ENCODE data around the gene SLC35F6.

SLC35F6 gene

DNA sequence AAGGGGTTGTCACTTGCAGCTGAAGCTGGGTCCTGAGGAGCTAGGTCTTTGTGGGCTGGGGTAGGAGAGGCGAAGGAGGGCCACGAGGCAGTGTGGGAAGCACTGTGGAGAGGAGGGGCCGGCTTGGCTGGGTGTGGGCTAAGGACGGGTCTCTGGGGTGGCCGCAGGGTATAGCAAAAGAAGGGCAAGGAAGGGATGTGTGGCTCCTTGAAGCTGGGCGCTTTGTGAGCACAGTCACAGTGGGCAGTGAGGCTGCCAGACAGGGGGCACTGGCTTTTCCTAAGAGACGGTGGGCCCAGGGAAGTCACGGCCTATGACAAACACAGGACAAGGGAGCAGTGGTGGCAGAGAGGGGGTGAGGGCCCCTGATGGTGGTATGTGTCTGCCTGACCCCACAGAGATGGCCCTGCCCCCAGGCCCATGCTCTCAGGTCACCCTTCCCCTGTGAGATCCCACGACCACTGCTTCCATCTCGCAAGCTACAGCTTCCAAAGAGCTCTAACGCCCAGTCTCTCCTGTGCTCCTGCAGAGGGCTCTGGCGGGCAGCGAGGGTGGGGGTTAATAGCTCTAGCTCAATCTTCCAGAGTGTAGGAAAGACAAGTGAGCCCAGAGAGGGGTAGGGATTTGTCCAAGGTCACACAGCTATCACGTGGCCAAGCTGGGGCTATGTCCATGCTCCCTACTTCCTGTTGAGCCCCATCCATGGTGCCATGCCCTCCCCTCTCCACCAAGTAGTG is 39.1 kb upstream of the SLC35F6 start:
- no peaks in the 10 kb centered on the region for H3K36me3 Mint-ChIP-seq
- H3K9me3 Mint-ChIP-seq, result no peaks in the 10 kb centered on the region
- H3K27me3 Mint-ChIP-seq, result peaks cover 10 to 14% of the 10 kb centered on the region in 2 donors
- no peak overlapping the region for H3K4me3 Mint-ChIP-seq
- peaks cover 0 to 2% of the 10 kb centered on the region in 2 donors for H3K4me1 Mint-ChIP-seq
- DNase-seq (no peak), ATAC-seq (replicated peaks) (no peak)
- no peak overlapping the region for H3K27ac Mint-ChIP-seq

- Mint-ChIP-seq H3K36me3 (no peaks in the 10 kb centered on the region), H3K9me3 (no peaks in the 10 kb centered on the region), H3K27ac (no peak overlapping the region), H3K4me3 (no peak overlapping the region), H3K4me1 (peaks cover 0 to 2% of the 10 kb centered on the region in 2 donors), H3K27me3 (peaks cover 10 to 16% of the 10 kb centered on the region in 2 donors)
- no peak for ATAC-seq (replicated peaks)
- no peak for DNase-seq
Observed at GRCh38 chr2:26725521-26725820, 38.6 kb upstream of the SLC35F6 start.

DNA sequence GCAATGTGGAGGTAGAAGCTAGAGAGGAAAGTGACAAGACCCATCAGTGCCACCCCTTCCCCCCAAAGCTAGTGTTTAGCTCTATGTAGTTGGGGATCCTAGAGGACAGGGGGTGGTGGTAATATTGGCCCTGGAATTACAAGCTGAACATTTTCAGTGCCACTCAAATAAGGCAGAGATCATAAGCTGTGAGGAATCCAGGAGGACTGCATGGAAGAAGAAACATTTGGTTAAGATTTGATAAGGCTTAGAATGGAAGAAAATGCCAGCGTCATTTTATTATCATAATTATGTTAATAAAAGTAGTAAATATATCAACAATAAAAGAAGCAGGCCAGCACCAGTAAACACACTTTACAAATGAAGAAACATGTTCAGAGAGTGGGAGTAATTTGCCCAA is 37.9 kb upstream of the SLC35F6 start:
- peaks cover 0 to 2% of the 10 kb centered on the region in 2 donors for H3K4me1 Mint-ChIP-seq
- ATAC-seq (replicated peaks), result no peak
- H3K36me3 Mint-ChIP-seq, result no peaks in the 10 kb centered on the region
- no peaks in the 10 kb centered on the region for H3K9me3 Mint-ChIP-seq
- H3K27ac Mint-ChIP-seq, result no peak overlapping the region
- DNase-seq, result no peak
- H3K4me3 Mint-ChIP-seq, result no peak overlapping the region
- H3K27me3 Mint-ChIP-seq, result peaks cover 13 to 23% of the 10 kb centered on the region in 2 donors

- peaks cover 0 to 2% of the 10 kb centered on the region in 2 donors for H3K4me1 Mint-ChIP-seq
- peaks cover 13 to 24% of the 10 kb centered on the region in 2 donors for H3K27me3 Mint-ChIP-seq
- H3K36me3 Mint-ChIP-seq, result no peaks in the 10 kb centered on the region
- peak overlapping the region in 1 of 2 donors; percentile 41 for H3K4me3 Mint-ChIP-seq
- DNase-seq (no peak), ATAC-seq (replicated peaks) (peak; percentile 22 to 34)
- no peak overlapping the region for H3K27ac Mint-ChIP-seq
- H3K9me3 Mint-ChIP-seq, result no peaks in the 10 kb centered on the region
Observed at GRCh38 chr2:26727641-26728561, 36.2 kb upstream of the SLC35F6 start.

DNA sequence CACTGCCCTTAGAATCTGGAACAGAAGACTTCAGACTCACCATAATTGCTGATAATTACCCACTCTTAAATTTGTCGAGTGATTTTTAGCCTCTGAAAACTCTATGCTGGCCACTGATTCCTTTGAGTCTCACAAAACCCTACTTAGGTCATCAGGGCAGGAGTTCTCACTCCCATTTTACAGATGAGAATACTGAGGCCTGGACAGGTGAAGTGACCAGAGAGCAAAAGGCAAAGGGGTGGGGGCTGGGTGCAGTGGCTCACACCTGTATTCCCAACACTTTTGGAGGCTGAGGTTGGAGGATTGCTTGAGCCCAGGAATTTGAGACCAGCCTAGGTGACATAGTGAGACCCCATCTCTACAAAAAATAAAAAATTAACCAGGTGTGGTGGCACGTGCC is 34.8 kb upstream of the SLC35F6 start:
- Mint-ChIP-seq H3K4me3 (no peak overlapping the region), H3K36me3 (no peaks in the 10 kb centered on the region), H3K27ac (no peak overlapping the region), H3K4me1 (peaks cover 0 to 2% of the 10 kb centered on the region in 2 donors), H3K9me3 (no peaks in the 10 kb centered on the region), H3K27me3 (peaks cover 19 to 30% of the 10 kb centered on the region in 2 donors)
- ATAC-seq (replicated peaks) (no peak), DNase-seq (no peak)

DNA sequence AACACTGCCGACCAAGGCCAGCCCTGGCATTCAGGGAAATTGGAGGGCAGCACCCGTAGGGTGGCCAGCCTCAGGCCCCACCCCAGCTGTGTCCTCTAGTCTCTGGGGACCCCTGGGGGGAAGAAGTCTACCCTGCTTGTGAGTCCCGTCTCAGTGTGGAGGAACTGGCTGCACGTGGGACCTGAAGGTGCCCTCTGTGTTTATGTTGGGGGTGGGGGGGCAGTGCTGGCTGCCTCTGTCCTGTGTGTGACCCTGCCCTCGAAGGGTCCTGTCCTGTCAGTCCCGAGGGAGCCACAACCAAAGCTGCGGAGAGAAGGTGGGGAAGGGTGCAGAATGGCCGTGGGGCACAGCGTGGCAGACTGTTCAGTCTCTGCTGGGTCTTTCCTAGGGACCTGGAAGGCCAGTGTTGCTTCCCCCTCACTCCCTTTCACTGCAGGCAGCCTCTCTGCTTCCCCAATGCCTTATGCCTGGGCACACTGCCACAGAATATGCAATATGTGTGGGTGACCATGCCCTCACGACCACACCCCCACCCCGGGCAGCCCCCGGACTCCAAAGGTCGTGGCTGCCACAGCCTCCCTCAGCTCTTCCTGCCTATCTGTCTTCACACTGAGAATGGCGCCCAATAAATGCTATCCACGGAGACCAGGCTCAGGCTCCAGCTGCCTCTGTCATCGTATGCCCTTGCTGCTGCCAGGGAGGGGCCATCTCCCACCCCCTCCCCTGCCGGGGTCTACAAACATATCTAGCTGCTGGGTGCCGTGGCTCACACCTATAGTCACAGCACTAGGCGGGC is 33.3 kb upstream of the SLC35F6 start:
- no peak for ATAC-seq (replicated peaks)
- H3K27ac Mint-ChIP-seq, result no peak overlapping the region
- DNase-seq, result no peak
- peaks cover 18 to 30% of the 10 kb centered on the region in 2 donors for H3K27me3 Mint-ChIP-seq
- no peaks in the 10 kb centered on the region for H3K9me3 Mint-ChIP-seq
- peaks cover 0 to 2% of the 10 kb centered on the region in 2 donors for H3K4me1 Mint-ChIP-seq
- no peak overlapping the region for H3K4me3 Mint-ChIP-seq
- no peaks in the 10 kb centered on the region for H3K36me3 Mint-ChIP-seq

GRCh38 chr2:26731714-26732113 is 32.4 kb upstream of the SLC35F6 start:
- Mint-ChIP-seq H3K27ac (no peak overlapping the region), H3K27me3 (peaks cover 13 to 30% of the 10 kb centered on the region in 2 donors), H3K36me3 (no peaks in the 10 kb centered on the region), H3K4me3 (no peak overlapping the region), H3K9me3 (no peaks in the 10 kb centered on the region), H3K4me1 (peaks cover 0 to 2% of the 10 kb centered on the region in 2 donors)
- DNase-seq (no peak), ATAC-seq (replicated peaks) (no peak)

- ATAC-seq (replicated peaks) (no peak), DNase-seq (no peak)
- Mint-ChIP-seq H3K4me3 (no peak overlapping the region), H3K36me3 (no peaks in the 10 kb centered on the region), H3K9me3 (no peaks in the 10 kb centered on the region), H3K27me3 (peaks cover 9 to 36% of the 10 kb centered on the region in 2 donors), H3K27ac (no peak overlapping the region), H3K4me1 (peaks cover 0 to 2% of the 10 kb centered on the region in 2 donors)
Observed at GRCh38 chr2:26732446-26732845, 31.6 kb upstream of the SLC35F6 start.

- H3K9me3 Mint-ChIP-seq, result no peaks in the 10 kb centered on the region
Observed at GRCh38 chr2:26733413-26733812, 30.7 kb upstream of the SLC35F6 start.

DNA sequence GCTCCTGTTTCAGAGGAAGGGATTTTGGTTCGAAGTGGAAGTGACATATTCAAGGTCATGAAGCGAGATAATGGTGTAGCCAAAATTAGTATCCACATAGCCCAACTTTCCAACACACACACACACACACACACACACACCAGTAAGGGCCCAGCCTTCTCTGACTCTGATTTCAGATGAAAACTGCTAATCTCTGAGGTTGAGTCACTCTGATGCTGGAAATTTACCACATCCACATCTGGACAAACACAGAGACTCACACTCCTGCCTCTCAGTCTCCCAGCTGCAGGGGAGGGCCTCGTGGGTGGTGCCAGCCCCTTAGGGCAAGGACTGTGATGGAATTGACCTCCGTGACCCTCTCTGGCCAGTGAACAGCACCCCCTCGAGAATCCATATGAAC is 29.0 kb upstream of the SLC35F6 start:
- Mint-ChIP-seq H3K9me3 (no peaks in the 10 kb centered on the region), H3K27ac (no peak overlapping the region), H3K4me1 (no peaks in the 10 kb centered on the region), H3K36me3 (no peaks in the 10 kb centered on the region), H3K27me3 (peaks cover 16 to 28% of the 10 kb centered on the region in 2 donors), H3K4me3 (no peak overlapping the region)
- DNase-seq, result no peak
- ATAC-seq (replicated peaks), result peak in 1 of 2 donors; percentile 18

More at GRCh38 chr2:26733413-26733812, 30.7 kb upstream of the SLC35F6 start:
- Mint-ChIP-seq H3K27me3 (peaks cover 12 to 33% of the 10 kb centered on the region in 2 donors), H3K27ac (no peak overlapping the region), H3K36me3 (no peaks in the 10 kb centered on the region), H3K4me3 (no peak overlapping the region), H3K4me1 (no peaks in the 10 kb centered on the region)
- DNase-seq (no peak), ATAC-seq (replicated peaks) (no peak)

GRCh38 chr2:26735883-26736588 is 28.0 kb upstream of the SLC35F6 start:
- no peak for ATAC-seq (replicated peaks)
- peaks cover 14 to 21% of the 10 kb centered on the region in 2 donors for H3K27me3 Mint-ChIP-seq
- H3K4me1 Mint-ChIP-seq, result peaks cover 4% of the 10 kb centered on the region in 2 donors
- DNase-seq, result no peak
- H3K36me3 Mint-ChIP-seq, result no peaks in the 10 kb centered on the region
- H3K9me3 Mint-ChIP-seq, result no peaks in the 10 kb centered on the region
- no peak overlapping the region for H3K27ac Mint-ChIP-seq
- no peak overlapping the region for H3K4me3 Mint-ChIP-seq

GRCh38 chr2:26737221-26737620 is 26.9 kb upstream of the SLC35F6 start:
- ATAC-seq (replicated peaks) (no peak), DNase-seq (no peak)
- H3K27ac Mint-ChIP-seq, result no peak overlapping the region
- peaks cover 13 to 18% of the 10 kb centered on the region in 2 donors for H3K27me3 Mint-ChIP-seq
- H3K9me3 Mint-ChIP-seq, result no peaks in the 10 kb centered on the region
- H3K36me3 Mint-ChIP-seq, result no peaks in the 10 kb centered on the region
- no peak overlapping the region for H3K4me3 Mint-ChIP-seq
- peaks cover 8% of the 10 kb centered on the region in 2 donors for H3K4me1 Mint-ChIP-seq

GRCh38 chr2:26738481-26738880 is 25.6 kb upstream of the SLC35F6 start:
- no peak for ATAC-seq (replicated peaks)

DNA sequence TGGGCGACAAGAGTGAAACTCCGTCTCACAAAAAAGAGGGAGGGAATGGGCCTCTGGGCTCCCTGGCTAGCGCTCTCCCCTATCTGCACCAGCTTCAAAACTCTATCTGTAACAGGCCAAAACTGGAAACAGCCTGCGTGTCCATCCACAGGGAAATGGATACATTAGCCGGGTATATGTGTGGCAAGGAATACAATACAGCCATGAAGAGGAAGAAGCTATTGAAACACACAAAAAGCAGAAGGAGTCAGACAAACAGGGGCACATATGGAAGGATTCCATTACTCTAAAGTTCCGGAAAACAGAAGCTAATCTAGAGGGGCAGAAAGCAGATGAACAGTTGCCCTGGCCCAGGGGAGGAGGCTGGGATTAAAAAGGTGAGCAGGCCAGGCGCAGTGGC is 24.6 kb upstream of the SLC35F6 start:
- H3K27me3 Mint-ChIP-seq, result peaks cover 7 to 11% of the 10 kb centered on the region in 2 donors
- peaks cover 8% of the 10 kb centered on the region in 2 donors for H3K4me1 Mint-ChIP-seq
- H3K9me3 Mint-ChIP-seq, result no peaks in the 10 kb centered on the region
- no peaks in the 10 kb centered on the region for H3K36me3 Mint-ChIP-seq
- no peak overlapping the region for H3K27ac Mint-ChIP-seq
- no peak overlapping the region for H3K4me3 Mint-ChIP-seq
- ATAC-seq (replicated peaks) (no peak), DNase-seq (no peak)

More at GRCh38 chr2:26738481-26738880, 25.6 kb upstream of the SLC35F6 start:
- H3K36me3 Mint-ChIP-seq, result no peaks in the 10 kb centered on the region
- no peak overlapping the region for H3K27ac Mint-ChIP-seq
- H3K4me3 Mint-ChIP-seq, result no peak overlapping the region
- peaks cover 9 to 14% of the 10 kb centered on the region in 2 donors for H3K27me3 Mint-ChIP-seq
- no peaks in the 10 kb centered on the region for H3K9me3 Mint-ChIP-seq
- no peak for DNase-seq
- H3K4me1 Mint-ChIP-seq, result peaks cover 8% of the 10 kb centered on the region in 2 donors
